NT2/D1 (cell line): Measurements from ENCODE around the gene SCN7A.

Source experiments
- SUZ12 ChIP-seq: IDR thresholded peaks from 2 replicates; pipeline ENCODE4 v1.6.1; 2011; ENCODE audit not compliant: insufficient read length, insufficient read depth; ENCODE audit errors: extremely low read depth
- YY1 ChIP-seq: IDR thresholded peaks from 2 replicates; pipeline ENCODE4 v1.6.1; 2011; ENCODE audit not compliant: insufficient read length, insufficient read depth
- ZNF274 ChIP-seq: IDR thresholded peaks from 2 replicates; pipeline ENCODE4 v1.6.1; 2011; ENCODE audit warnings: mild to moderate bottlenecking, low read depth, low read length

DNA sequence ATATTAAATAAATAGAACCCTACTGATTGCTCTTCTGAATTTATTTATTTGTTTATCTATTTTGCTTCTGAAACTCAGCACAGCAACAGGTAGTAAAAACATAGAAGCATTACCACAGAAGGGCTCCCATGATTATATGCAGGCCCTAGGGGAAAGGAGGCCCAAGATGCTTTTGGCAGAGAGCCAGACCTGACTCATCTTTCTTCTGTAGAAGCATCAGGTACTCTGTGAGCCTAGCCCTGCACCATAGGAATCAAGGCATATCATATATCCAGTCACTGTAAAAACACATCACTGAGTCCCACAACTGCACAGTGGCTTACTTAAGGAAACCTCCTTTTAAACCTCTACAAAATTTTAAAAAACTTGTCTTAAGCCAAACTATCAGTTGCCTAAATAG lies 120.1 kb downstream of the SCN7A start:
- TF ChIP-seq YY1 (no peak), SUZ12 (no peak), ZNF274 (no peak)
